Adrenal gland (tissue), 5 donors: ENCODE measurements around the gene DNAAF3.

ENCODE experiments used
- POLR2A ChIP-seq, 2 donors: fragments of 450-650 bp; IDR thresholded peaks; one replicate each; pipeline ENCODE4 v1.6.1; 2017; ENCODE audit warnings: antibody characterized with exemption in 2 of 2, mild to moderate bottlenecking in 2 of 2, moderate library complexity in 1 of 2
- TF ChIP-seq, protein P1 (sequence below), 6 experiments: fragments of 450-650 bp in 4 of 6; fragments of 200-600 bp in 2 of 6; sonication (generic) in 1 of 6; IDR thresholded peaks; 1 replicate in 5 of 6; 2 replicates in 1 of 6; pipeline versions ENCODE4 v1.5.1 to v1.8.0; 2016 to 2021; ENCODE audit warnings: antibody characterized with exemption in 6 of 6, mild to moderate bottlenecking in 2 of 6, moderate library complexity in 1 of 6
- donor health status: DM: no; HTN: no; CAD: no.

DNA sequence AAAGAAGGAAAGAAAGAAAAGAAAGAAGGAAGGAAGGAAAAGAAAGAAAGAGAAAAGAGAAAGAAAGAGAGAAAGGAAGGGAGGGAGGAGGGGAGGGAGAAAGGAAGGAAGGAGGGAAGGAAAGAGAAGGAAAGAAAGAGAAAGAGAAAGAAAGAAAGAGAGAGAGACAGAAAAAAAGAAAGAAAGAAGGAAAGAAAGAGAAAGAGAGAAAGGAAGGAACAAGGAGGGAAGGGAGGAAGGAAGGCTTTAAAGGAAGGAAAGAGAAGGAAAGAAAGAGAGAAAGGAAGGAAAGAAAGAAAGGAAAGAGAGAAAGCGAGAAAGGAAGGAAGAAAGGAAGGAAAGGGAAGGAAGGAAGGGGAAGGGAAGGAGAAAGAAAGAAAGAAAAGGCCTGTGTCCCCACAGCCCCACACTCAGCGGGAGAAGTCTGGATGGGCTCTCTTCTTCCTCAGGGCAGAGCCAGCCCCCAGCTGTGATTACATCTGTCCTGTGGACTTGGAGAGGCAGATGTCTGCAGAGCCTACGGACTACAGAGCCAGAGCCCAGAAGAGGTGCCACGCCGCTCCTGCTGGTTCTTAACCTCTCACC is 33.3 kb upstream of the DNAAF3 start:
- TF ChIP-seq, protein P1, sequence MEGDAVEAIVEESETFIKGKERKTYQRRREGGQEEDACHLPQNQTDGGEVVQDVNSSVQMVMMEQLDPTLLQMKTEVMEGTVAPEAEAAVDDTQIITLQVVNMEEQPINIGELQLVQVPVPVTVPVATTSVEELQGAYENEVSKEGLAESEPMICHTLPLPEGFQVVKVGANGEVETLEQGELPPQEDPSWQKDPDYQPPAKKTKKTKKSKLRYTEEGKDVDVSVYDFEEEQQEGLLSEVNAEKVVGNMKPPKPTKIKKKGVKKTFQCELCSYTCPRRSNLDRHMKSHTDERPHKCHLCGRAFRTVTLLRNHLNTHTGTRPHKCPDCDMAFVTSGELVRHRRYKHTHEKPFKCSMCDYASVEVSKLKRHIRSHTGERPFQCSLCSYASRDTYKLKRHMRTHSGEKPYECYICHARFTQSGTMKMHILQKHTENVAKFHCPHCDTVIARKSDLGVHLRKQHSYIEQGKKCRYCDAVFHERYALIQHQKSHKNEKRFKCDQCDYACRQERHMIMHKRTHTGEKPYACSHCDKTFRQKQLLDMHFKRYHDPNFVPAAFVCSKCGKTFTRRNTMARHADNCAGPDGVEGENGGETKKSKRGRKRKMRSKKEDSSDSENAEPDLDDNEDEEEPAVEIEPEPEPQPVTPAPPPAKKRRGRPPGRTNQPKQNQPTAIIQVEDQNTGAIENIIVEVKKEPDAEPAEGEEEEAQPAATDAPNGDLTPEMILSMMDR (IDR thresholded peaks at IDR 0.05): no peak
- TF ChIP-seq POLR2A (IDR thresholded peaks at IDR 0.05): no peak
